ENCODE data around the gene ARHGEF38. TPM values are rescaled to one million over a fixed set of nuclear protein-coding genes. Genes with fewer than 3 reads are reported as not detected.
A peak's percentile ranks its signal among the peaks of the same experiment; 100 is the strongest.

The ARHGEF38 gene
- polyA plus RNA-seq, 1 of the 3 experiments (the other 2 are of a cell fraction) = 0.02 TPM

- WGBS (ENCODE audit: low lambda C conversion rate) = 48% methylated on average over 5 of the region's 5 CpGs
Measured at GRCh38 chr4:105666693-105667092, 114.3 kb downstream of the ARHGEF38 start.

DNA sequence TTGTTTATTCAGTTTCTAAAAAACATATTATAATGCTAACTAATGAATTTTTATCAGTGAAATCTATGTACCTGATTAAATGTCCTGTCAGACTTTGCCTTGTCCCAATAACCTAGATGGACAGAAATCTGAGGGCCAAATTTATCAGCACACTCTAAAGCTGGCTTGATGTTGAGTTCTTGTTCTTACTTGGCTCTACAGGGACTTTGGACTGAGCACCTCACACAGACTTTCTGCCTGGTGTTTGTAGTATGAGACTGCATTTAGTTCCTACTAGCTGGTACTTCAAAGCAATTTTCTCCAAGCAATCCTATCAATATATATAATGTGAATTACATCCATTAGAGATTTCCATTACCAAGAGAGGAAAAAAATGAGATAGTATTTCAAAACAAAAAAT lies 118.3 kb downstream of the ARHGEF38 start:
- Histone ChIP-seq H3K4me1 (ENCODE audit: control insufficient read depth in 1 of 2, insufficient read depth in 2 of 2, low read depth in 1 of 2, low read length in 1 of 2) (no peaks in the 10 kb centered on the region), H3K79me2 (ENCODE audit: insufficient read depth) (no peaks in the 10 kb centered on the region), H3F3A (replicated peaks; ENCODE audit: insufficient read depth) (no peaks in the 10 kb centered on the region), H3K9me2 (no peaks in the 10 kb centered on the region), H3K27me3 (ENCODE audit: insufficient read depth) (no peaks in the 10 kb centered on the region), H3K9ac (no peak overlapping the region), H4K20me1 (ENCODE audit: insufficient read depth) (no peaks in the 10 kb centered on the region), H3K4me3 (ENCODE audit: low read depth in 2 of 2, low read length in 1 of 2) (no peak overlapping the region), H2AFZ (ENCODE audit: low read depth) (no peak overlapping the region), H3K4me2 (no peak overlapping the region), H3K36me3 (replicated peaks in 1 of 2; ENCODE audit: control insufficient read depth in 1 of 2, insufficient read depth in 2 of 2, low read length in 1 of 2) (no peaks in the 10 kb centered on the region), H3K9me3 (no peaks in the 10 kb centered on the region), H3K27ac (ENCODE audit: low read depth in 2 of 2, low read length in 1 of 2) (no peak overlapping the region)
- TF ChIP-seq FOSL2 (IDR thresholded peaks at IDR 0.05; ENCODE audit: borderline replicate concordance, low read depth) (no peak), RXRA (IDR thresholded peaks at IDR 0.05; ENCODE audit: borderline replicate concordance, low read depth) (no peak), ZBTB33 (IDR thresholded peaks at IDR 0.05; ENCODE audit: borderline replicate concordance, low read depth) (no peak), SMC3 (IDR thresholded peaks at IDR 0.05; ENCODE audit: low read depth, low read length) (no peak), POLR2AphosphoS5 (IDR thresholded peaks at IDR 0.05; ENCODE audit: low read depth, low read length) (no peak), NFIC (IDR thresholded peaks at IDR 0.05; ENCODE audit: borderline replicate concordance) (no peak), ELF1 (IDR thresholded peaks at IDR 0.05) (no peak), GATA2 (CRISPR knock-in tag; IDR thresholded peaks at IDR 0.05) (no peak), USF2 (IDR thresholded peaks at IDR 0.05; ENCODE audit: borderline replicate concordance, low read depth, low read length) (no peak), CHD2 (IDR thresholded peaks at IDR 0.05; ENCODE audit: low read length, partially characterized antibody) (no peak), PBX3 (IDR thresholded peaks at IDR 0.05) (no peak), NRF1 (IDR thresholded peaks at IDR 0.05; ENCODE audit: low read depth, low read length) (no peak), IRF3 (IDR thresholded peaks at IDR 0.05; ENCODE audit: low read depth, low read length) (no peak), MEF2A (IDR thresholded peaks at IDR 0.05; ENCODE audit: borderline replicate concordance, low read depth) (no peak), TAF1 (IDR thresholded peaks at IDR 0.05; ENCODE audit: borderline replicate concordance, low read depth, low read length) (no peak), JUND (IDR thresholded peaks at IDR 0.05) (no peak), MAX (IDR thresholded peaks at IDR 0.05; ENCODE audit: low read depth) (no peak)
- ChIA-PET POLR2A (no interaction called here), CTCF (no interaction called here)
- DNase-seq = no peak

More at GRCh38 chr4:105666693-105667092, 114.3 kb downstream of the ARHGEF38 start:
- TF ChIP-seq RAD21 (IDR thresholded peaks at IDR 0.05; ENCODE audit: low read length) (peak; percentile 68), SMC3 (IDR thresholded peaks at IDR 0.05; ENCODE audit: low read depth, low read length) (peak; percentile 28; the same call in 1 of the 2 replicates), RXRA (IDR thresholded peaks at IDR 0.05; ENCODE audit: borderline replicate concordance, low read depth) (no peak)
- TF ChIP-seq, protein P1, sequence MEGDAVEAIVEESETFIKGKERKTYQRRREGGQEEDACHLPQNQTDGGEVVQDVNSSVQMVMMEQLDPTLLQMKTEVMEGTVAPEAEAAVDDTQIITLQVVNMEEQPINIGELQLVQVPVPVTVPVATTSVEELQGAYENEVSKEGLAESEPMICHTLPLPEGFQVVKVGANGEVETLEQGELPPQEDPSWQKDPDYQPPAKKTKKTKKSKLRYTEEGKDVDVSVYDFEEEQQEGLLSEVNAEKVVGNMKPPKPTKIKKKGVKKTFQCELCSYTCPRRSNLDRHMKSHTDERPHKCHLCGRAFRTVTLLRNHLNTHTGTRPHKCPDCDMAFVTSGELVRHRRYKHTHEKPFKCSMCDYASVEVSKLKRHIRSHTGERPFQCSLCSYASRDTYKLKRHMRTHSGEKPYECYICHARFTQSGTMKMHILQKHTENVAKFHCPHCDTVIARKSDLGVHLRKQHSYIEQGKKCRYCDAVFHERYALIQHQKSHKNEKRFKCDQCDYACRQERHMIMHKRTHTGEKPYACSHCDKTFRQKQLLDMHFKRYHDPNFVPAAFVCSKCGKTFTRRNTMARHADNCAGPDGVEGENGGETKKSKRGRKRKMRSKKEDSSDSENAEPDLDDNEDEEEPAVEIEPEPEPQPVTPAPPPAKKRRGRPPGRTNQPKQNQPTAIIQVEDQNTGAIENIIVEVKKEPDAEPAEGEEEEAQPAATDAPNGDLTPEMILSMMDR (IDR thresholded peaks at IDR 0.05) = peak; percentile 42
- DNase-seq = no peak
- Histone ChIP-seq H4K20me1 (ENCODE audit: insufficient read depth) (no peaks in the 10 kb centered on the region), H3K36me3 (replicated peaks in 1 of 2; ENCODE audit: control insufficient read depth in 1 of 2, insufficient read depth in 2 of 2, low read length in 1 of 2) (no peaks in the 10 kb centered on the region), H3K27ac (ENCODE audit: low read depth in 2 of 2, low read length in 1 of 2) (no peak overlapping the region), H3K4me3 (ENCODE audit: low read depth in 2 of 2, low read length in 1 of 2) (no peak overlapping the region), H3K4me2 (no peak overlapping the region), H3K79me2 (ENCODE audit: insufficient read depth) (no peaks in the 10 kb centered on the region), H3K4me1 (ENCODE audit: control insufficient read depth in 1 of 2, insufficient read depth in 2 of 2, low read depth in 1 of 2, low read length in 1 of 2) (no peaks in the 10 kb centered on the region), H3F3A (replicated peaks; ENCODE audit: insufficient read depth) (no peaks in the 10 kb centered on the region), H3K27me3 (ENCODE audit: insufficient read depth) (no peaks in the 10 kb centered on the region), H3K9me2 (0 out of 2 replicates have a peak, but pooled peaks cover 3% of the 10 kb centered on the region), H3K9me3 (no peaks in the 10 kb centered on the region), H2AFZ (ENCODE audit: low read depth) (no peak overlapping the region), H3K9ac (no peak overlapping the region)
- POLR2A ChIA-PET = no interaction called here
- CTCF ChIA-PET = interaction anchor here (0.6 to 2.4 kb wide), 12 partner anchors 10 to 529 kb away, joined by 3 to 27 read pairs (median 4); partner anchors contain the start of gene PPA2
